HG03460 (cell line): ENCODE results near the gene GADD45A.

Source experiments
- ATAC-seq: cut with Tn5 transposase; IDR thresholded peaks from one replicate; pipeline ENCODE4 v1.9.1; 2021; ENCODE audit not compliant: unreplicated experiment

GADD45A gene

DNA sequence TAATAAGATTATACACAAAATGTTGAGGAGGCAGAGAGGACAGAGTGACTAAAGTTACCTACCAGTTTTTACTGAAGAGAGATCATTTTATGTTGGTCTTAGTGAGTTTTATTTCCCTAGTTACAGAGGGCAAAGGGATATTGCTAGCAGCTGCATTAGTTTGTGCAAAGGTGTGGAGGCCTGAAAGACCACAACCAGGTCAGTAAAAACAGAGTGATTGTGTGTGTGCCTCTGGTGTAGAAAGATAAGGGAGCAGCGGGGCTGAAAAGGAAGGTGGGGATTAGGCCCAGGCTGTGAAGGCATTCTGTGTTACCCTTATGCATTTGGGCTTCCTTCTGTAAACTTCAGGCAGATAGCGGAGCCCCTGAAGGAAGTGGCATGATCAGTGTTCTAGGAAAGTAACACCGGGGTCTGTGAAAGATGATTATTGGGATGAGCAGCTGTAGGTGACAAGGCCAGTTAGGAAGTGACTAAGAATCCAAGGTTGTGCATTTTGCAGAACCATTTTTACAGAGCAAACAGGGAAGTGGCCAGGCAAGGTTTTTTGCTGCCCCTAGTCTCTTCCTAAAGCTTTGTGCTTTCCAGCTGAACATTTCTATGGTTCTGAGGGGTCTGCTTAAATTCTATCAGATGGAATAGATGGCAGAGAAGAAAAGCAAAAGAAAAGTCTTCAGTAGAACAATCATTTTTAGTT lies 3.7 kb downstream of the GADD45A start:
- no peak for ATAC-seq

DNA sequence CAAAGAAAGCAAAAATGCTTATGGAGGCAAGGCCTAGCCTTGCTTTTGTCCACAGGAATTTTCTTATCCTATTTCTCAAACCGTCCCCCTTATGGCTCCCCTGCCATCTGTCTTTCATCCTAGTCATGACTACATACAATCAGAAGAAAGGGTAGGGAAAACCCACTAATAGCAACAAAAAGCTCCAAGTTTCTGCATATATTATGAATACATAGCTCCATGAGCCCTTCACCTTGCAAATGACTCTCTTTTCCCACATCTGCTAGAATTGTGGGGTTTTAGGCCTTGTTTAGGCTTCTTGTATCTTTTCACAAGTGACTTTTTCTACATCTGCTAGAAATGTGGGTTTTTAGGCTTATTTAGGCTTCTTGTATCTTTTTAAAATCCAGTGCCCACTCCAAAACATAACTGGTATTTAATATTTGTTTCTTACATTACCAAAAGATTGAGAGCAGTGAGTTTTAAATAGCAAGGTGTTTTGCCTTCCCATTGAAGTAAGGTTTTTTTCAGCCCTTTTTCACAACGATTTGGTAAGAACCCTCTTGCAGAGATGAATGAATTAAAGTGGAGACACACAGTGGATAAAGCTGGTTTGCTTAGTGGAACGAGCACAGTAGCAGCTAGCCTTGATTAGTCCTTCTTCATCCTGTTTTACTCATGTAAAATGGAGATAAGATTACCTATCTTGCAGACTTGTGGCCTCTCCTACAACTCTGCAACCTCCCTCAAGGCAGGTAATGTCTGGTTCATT lies 4.4 kb downstream of the GADD45A start:
- ATAC-seq: no peak

DNA sequence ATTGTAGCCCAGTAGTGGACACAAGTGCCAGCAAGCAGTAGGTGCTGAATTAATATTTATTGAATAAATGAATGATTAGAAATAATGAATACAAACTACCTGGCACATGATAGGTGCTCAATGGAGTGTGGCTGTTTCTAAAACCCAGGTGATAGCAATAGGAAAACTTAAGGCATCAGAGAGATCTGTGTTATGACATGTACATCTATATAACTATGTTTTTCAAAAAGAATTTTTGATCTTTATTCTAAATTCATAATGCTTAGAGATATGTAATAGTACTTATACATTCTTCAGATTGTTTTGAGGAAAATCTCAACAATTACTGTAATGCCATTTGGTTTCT lies 5.0 kb downstream of the GADD45A start:
- ATAC-seq: no peak

DNA sequence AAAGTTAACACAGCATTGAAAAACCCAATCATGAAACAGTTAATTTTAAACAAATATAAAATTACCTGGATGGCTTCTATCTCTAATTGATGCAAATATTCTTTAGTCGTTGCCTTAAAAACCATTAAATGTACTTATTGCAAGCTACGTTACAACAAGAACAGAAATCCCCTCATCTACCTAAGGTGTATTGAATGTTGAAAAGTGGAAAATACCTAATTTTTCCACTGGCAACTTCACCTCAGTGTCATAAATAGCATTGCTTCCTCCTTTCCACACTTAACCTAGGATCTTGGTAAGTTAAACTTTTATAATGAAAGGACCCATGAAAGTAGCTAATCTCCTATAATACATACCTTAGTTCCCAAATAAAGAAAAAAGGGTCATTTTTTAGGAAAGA lies 5.4 kb downstream of the GADD45A start:
- no peak for ATAC-seq

DNA sequence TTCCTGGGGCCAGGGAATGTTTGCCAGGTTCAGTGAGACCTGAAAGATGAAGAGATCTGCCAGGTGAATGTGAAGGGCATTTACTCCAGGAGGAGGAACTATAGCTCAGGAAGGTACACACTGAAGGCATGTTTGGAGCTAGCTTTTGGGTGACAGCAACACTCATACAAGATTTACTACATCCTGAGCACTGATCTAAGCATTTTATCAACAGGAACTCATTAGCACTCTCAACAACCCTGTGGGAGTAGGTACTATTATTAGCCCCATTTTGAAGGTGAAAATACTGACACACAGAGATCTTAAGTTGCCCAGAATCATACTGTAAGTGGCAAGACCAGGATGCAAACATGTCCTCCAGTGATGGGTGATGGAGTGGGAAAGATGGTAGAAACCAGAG lies 6.7 kb downstream of the GADD45A start:
- ATAC-seq: no peak

DNA sequence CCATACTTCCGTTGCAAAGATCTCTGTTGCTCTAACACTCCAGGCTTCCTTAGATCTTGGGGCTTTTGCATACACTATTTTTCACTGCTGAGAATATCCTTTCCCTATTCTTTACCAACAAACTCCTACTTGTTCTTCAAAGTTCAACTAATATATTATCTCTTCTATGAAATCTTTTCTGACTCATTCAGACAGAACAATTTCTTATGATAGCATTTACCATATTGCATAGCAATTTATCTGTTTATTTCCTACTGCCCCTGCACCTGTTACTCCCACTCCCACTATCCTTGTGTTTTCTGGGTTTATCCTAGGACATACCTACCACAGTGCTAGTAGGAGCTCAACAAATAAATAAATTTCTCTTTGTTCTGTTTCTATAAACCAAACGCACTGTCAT lies 11.0 kb downstream of the GADD45A start:
- ATAC-seq: no peak

DNA sequence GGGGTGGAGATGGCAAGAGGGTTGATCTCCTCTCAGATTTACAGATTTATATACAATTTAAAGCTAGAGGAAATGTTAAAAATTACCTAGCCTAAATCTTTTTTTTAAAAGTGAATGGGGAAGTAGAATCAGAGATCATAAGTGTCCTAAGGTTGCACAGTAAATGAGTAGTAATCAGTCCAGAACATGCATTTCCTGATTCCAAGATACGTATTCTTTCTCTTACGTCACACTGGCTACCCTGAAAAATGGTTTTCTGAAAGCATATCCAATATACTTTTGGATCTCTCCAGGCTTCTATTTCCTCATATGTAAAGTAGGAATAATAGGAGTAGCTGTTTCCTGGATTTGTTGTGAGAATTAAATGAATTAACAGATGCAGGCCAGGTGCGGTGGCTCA lies 11.7 kb downstream of the GADD45A start:
- ATAC-seq: no peak

DNA sequence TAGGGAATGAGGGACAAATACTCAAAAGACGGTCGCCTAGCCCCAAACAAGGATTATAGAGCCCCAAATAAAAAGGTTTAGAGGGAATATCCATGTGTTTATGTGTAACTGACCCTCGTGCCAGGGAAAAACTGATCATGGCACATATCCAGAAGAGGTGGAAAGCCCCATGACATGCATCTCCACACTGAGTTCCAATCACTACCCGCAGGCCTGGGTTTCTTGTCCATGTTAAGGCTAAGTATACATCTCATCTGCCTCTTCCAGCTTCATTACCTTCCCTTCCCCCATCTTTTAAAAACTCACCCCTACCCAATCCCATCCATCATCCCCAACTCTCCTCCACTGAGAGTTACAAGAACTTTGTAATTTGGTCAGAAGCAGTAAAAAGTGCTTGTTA lies 15.2 kb downstream of the GADD45A start:
- ATAC-seq: no peak

DNA sequence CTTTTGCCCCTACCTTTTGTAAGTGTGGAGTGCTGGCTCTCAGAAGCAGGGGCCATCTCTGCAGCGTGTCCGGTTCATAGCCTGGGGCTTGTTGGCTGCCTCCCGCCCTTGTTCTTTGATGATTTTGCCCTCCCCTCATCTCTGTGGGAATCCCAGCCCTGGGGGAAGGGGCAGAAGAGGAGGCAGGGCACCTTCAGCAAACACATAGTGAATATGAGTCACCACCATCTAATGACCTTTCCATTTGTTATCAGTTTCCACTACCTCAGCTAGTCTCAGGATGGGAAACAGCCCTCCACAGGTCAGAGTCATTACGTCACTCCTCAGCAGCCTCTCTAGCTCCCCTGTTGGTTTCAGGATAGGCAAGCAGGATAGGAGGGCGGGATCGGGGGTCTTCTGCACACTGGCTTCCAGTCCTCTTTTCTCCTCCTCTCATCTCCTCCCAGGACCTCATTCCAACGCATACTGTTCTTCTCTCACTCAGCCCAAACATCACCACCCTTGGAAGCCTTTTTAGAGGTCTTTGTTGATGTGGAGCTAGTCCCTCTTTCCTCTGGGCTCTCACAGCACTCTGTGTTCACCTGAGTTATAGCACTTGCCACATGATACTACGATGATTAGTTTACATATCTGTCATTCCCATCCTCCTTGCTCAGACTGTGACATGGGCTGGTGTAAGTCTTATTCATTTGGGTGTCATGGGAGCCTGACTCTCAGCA lies 15.8 kb downstream of the GADD45A start:
- ATAC-seq: no peak

DNA sequence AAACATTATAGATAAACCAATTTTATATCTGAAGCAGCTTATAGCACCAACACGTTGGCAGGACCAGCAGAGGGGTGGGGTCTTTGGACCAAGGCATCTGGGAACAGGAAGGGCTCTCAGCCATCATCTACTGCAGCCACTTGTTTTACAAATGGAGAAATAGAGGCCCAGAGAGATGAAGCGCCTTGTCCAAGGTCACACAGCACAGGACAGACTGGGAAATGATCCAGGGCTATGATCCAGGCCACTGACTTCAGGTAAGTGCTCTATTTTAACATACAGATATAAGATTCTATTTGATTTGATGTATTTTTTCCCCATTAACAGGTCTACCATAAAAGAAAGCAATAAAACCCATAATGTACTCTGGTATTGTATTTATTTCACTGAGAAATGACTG lies 16.9 kb downstream of the GADD45A start:
- no peak for ATAC-seq

DNA sequence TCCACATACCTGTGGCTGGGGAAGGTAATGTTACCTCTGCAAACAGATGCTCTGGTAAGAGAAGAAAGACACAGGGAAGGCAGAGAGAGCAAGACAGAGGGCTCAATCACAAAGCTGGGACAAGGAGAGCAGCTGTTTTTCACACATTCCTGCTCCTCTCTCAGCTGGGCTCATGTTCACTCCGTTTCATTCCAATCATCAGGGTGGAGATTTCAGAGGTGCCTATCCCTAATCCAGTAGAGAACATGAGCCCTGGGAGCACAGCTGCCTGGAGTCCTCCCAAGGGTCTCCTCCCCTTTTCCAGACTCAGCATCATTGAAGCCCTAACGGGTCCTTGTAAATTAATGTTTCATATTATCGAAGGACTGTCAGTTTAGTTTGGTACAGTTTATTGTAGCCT lies 19.4 kb downstream of the GADD45A start:
- ATAC-seq: no peak

DNA sequence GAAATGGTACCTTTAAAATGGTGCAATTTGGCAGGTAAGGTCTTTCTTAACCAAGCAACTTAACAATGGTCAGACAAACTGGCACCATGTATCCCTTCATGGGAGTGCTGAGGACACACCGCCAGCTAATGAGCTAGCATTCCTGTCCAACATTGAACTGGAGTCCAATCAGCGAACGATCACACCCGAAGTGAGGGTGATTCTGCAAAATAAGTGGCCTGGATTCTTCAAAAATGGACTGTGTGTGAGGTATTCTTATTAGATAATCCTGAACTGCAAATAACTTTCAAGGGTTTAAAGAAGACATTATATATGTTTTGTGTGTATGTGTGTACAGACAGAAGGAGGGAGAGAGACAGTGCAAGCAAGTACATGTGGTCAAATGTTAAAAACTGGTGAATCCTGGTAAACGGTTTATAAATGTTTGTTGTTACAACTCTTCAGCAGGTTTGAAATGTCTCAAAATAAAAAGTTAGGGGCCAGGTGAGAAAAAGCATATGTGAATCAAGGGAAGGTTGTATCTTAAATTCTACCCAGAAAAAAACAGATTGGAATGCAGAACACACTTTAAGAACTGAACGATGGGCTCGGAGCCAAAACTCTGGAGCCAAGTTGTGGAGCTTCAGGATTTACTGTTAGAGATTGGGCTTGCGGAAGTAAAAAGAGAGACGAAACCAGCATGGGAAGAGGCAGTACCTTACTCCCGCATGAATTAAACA lies 20.9 kb downstream of the GADD45A start:
- no peak for ATAC-seq

DNA sequence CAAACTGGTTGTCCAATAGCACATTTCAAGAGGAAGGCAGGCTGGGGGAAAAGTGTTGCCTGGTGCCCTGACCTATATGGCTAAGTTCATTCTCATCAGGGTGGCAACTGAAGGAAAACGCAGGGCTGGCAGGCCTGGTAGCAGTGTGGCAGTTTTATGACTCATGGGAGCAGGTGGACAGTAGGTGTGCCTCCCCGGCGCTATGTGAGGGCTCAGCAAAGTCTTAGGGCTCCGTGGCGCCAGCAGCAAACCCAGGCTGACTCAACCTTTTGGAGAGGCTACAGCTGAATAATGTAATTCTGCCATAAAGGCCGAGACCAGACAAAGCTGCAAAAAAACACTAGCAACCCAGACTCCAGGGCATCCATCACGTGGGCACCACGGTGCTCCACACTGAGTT lies 23.6 kb downstream of the GADD45A start:
- ATAC-seq: no peak

DNA sequence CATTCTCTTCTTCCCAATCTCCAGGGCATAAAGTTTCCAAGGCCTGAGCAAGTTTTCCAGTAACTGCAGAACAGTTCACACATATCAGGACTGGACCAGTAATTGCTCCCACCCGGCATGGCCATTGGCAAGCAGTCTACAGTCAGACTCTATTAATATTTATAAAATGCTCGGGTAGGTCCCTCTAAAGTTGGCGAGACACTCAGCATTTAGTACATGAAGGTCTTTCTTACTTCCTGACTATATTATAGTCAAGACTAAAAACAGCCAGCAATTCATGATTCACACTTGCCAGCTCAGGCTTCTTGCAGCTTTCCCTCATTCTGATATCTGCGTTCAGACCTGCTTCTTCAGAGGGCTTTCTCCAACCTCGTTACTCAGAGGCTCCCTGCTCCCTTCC lies 25.4 kb downstream of the GADD45A start:
- ATAC-seq: no peak

DNA sequence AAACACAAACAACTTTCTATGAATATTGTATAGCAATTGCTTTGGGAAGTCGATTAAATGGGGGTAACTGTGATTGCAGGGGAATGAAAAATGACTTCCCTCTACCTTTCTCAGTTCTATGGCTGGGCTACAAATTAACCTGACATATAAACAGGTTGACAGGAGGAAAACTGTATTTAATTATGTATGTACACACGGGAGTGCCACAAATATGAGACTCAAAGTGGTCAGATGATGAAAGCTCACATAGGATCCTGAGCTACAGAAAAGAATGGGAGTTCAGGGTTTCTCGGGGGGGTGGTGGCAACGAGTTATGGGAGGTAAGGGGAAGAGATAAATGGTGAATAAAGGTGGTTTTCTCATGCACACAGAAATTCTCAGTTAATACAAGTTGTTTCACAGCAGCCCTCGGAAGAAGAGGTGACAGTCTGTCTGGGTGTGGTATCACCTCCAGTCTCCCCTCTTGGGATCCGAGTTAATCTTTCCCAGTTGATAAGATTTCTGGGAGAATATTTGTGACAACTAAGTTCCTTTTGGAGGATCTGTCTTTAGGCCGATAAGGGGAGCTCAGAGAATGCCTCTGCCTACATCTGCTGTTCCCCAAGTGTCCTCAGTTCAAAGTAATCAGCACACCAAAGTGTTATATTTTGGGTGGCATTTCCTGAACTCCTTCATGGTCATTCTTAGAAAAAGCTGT lies 26.3 kb downstream of the GADD45A start:
- ATAC-seq: no peak

DNA sequence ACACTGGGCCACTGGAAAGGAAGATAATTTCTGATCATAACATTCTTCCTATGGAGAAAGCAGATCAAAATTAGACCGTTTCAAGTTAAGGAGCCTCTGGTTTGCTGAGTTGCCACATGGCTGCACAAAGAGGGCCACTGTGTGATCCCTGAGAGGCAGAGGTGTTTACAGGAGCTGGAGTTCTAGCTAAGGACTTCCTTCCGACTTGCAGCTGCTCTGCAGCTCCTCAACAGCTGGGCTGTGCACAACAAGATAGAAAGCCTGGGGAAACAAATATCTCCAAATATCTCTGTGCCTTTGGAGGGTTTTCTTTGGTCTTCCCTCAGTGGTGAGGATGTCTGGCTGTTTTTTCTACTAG lies 26.8 kb downstream of the GADD45A start:
- ATAC-seq: no peak

DNA sequence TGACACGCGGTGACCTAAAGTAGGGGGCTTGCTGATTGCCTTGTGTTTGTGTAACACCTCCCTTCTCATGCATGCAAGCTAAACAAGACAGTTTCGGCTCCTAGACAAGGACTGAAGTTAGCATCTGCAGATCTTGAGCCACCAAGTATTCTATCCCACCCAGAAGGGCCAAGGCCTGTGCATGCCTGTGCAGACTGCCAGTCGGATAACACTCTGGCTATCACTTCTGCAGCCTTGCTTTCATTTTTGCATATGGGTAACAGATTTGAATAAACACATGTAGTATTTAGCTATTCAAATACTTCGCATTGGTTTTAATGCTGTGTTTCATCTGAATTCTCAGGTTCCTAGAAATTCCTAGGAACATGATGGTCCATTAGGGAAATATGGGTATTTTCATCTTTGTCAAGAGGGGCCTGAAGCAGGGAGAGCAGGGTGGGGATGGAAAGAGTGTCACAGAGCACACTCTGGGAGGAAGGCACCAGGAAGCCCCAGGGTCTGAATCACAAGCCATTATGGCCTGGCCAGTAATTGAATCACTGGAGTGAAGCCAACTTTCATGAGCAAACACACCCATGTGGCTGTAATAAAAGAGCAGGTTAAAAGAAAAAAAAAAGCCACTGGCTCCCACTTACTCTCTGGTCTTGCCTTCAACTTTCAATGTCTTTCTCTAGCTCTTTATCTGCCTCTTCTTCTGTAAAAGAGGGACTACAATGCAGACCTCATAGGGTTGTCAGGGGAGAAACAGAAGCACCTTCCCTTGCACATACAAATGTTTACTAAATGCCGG lies 28.3 kb downstream of the GADD45A start:
- no peak for ATAC-seq

DNA sequence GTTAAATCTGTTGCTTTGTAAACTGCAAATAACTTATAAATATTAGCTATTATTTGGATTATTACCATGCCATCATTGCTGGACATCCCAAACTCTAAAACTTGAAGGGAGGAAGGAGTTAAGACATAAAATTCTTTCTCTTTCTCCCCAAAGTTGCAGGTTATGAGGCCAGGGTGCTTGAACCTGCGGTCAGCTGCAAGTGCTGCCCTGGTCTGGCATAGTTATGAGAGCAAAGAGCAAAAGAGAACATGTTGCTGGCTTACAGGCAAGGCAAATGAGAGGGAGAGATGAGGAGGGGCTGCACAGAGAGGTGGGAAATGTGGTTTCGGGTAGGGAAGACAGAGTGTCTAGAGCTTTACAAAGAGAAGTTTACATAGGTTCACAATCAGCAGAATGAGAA lies 30.8 kb downstream of the GADD45A start:
- no peak for ATAC-seq

DNA sequence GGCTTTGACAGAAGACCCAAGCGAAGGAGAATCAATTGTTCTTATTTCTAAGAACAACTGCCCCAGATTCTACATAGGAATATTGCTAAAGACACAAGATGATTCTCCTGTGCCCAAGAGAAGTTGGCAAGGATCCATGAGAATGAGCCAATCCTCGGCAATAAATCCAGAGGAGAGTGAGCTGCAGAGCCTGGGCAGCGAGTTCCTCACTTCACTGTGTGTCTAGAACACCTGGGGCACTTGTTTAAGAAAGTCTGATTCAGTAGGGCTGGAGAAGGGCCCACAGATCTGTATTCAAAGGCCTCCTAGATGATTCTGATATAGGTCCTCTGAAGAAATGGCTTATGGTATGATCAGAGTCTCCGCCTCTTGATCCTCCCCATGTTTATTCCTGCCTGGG lies 31.8 kb downstream of the GADD45A start:
- ATAC-seq: no peak

DNA sequence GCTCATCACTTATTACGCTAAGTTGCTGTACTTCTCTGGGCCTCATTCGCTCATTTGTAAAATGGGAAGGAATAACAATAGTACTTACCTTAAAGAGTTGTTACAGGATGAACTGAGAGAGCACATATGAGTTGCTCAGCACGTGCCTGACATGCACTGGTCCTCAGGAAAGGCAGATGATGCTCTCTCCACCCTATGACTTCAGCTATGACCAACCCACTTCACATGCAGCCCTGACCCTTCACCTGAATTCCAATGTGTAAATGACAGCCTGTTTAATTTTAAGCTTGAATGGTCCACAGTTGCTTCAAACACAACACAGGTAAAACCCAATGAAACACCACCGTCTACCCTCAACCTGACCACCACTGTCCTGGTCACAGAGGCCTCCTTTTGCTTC lies 32.9 kb downstream of the GADD45A start:
- no peak for ATAC-seq
